HG03139 (cell line): Measurements from ENCODE around the gene AFF2.

ENCODE experiments used
- ATAC-seq: cut with Tn5 transposase; IDR thresholded peaks from one replicate; pipeline ENCODE4 v1.9.1; 2021; ENCODE audit not compliant: unreplicated experiment

The AFF2 gene

DNA sequence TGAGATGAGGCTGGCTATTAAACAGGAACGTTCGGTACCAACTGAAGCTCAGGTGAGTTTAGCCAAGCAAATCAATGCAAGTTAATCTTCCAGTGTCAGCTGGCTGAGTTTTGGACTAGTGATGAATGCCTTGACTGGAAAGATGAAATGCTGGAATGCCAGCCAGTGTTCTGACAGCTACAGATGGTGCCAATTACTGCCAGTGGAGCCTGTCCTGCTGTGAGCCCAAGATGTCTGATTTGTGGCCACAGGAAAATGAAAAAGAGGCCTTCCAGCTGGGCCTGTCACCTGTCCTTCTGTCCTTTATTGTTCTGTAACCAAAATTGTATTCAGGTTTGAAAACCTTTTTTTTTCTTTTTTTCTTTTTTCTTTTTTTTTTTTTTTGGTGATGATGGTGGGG is 223.1 kb downstream of the AFF2 start:
- no peak for ATAC-seq

DNA sequence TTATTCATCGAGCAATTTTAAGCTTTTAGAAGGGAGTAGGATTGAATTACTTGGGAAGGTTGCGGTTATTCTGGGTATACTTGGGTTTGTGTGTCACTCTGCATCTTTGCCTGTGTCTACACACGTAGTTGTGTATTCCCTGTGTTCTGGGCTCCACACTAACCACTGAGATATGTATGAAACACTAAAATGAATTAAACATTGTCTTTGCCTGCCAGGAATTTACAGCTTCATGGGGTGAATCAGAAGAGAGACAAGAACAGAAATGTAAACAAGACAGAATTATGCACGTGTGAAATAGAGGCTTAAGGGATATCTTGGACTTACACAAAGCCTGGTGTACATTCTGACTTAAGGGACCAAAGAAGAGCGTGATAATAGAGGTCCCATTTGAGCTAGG is 228.5 kb downstream of the AFF2 start:
- ATAC-seq, result no peak

DNA sequence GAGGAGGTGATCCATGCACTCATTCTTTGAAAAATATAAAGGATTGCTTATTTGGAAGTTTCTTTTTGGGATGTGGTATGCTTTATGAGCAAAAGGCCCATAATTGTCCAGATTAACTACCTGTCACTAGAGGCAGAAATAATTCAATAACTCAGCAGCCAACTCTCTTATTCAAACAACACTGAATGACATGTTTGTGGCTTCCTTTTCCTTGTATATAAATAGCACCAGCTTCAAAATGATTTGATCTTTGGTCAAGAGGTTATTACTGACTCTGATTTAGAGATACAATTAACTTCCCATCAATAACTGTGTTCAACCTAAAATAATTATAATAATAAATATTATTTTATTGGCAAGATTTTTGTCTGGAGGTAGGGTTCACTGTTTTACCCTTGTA is 232.3 kb downstream of the AFF2 start:
- no peak for ATAC-seq

DNA sequence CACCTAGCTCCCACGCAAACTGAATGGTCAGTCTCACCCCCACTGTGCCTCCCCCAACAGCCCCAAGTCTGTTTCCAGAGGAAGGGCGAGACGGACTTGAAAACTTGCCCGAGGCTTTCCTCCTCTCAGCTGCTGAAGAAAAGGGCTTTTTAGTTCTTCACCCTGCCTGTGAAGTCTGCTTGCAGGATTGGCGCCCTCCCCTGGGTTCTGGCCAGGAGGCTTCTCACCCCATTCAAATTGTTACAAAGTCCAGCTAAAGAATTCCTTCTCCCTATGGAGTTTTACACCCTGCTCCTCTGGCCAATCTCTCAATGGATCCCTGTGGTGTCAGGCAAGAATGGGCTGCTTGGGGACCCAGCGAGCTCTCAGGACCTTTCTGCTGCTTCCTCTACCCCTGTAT is 241.0 kb downstream of the AFF2 start:
- no peak for ATAC-seq

DNA sequence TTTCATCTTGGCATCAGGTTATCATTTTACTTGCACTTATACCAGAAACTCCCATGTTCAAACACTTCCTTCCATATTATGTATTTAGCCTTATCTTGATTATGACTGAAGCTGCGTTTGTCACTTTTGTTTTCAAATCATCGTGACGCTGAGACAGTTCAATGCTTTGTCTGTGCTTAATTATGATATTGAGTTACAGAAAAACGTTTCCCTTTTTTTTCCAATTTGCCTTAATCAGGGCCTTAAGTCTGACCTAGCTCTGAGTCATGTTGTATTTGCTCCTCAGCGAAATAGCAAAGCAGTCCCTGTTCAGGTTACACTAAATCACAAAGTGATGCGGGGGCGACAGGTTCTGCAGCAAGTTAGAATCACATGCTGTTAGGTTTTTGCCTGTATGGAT is 254.7 kb downstream of the AFF2 start:
- no peak for ATAC-seq

DNA sequence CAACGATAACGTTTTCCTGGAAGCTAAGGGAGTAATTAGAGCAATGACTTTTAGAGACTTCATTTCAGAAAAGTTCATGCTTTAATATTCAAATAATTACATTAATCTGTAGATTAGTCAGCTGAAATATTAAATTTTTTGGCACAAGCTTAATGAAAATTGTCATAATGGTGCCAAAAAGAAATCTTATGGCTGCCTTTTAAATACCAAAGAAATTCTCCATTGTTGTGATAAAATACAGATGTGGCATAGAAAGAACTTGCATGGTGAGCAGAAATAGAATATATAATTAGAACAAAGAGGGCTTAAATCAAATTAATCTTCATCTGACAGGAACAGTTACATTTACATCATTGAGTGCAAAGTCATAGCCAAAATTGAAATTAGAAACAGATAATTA is 263.5 kb downstream of the AFF2 start:
- no peak for ATAC-seq

DNA sequence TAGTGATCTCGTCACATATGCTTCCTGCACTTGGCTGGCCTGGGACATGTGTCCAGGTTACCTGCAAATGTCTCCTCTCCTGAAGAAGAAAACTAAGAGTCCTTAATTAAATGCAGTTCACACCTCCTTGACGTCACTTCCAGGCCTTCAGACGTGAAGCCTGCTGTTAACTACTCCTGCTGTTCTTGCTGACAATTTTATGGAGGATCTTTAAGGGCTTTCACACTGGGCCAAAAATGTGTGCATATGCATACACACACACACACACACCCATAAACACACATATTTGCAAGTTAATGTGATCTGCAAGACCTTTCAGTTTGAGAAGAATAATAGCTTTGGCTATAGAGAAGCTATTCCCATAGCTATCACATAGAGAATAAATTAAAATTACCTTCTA is 267.9 kb downstream of the AFF2 start:
- no peak for ATAC-seq

DNA sequence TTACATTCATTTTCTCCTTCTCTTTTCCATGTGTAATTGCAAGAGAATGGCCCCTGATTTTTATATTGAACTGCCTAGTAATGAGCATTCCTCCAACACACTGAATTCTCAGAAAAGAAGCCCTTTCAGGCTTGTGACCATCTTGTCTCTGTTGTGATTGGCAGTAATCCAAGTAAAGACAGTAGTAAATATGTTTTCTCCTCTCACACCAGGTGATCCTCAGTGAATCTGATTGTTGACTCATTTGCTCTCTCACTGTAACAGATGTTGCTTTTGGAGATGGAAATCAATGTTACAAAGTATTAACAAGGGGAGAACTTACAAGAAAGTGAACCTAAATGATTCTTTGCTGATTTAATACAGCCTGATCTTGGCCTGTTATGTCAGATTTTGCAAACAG is 271.0 kb downstream of the AFF2 start:
- ATAC-seq, result no peak

DNA sequence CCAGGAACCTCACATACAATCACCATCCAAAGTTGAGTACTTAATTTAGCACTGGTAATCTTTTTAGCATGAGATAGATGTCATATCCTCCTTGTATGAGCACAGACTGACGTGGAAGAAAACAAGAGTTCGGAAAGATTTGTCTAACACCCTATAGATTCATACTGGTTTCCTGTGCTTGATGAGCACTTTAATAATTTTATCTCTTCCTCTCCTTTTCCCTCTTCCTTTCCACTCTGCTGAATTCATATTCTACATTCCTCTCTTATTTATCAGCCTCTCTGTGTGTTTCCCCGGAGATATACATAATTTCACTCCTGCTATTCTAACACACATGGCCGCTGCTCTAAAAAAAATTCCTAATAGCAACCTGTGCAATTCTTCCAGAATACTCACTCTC is 273.9 kb downstream of the AFF2 start:
- ATAC-seq, result no peak

DNA sequence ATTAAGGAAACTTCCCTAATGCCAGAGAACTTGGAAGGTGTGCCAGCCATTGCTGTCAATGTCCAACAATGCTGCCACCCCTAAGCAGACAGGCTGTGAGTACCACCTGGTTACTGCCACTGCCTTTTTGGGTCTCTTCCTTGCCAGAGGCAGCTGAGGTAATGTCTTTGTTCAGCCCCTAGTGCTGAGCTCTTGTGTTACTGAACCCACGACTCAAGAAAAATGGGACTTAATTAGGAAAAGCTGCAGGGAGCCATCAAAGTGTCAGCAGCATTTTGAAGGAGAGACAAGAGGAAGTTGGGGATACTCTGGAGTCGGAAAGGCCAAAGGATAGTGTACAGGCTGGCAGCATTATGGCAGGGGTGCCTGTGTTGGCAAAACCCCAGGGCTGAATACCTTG is 283.7 kb downstream of the AFF2 start:
- no peak for ATAC-seq

DNA sequence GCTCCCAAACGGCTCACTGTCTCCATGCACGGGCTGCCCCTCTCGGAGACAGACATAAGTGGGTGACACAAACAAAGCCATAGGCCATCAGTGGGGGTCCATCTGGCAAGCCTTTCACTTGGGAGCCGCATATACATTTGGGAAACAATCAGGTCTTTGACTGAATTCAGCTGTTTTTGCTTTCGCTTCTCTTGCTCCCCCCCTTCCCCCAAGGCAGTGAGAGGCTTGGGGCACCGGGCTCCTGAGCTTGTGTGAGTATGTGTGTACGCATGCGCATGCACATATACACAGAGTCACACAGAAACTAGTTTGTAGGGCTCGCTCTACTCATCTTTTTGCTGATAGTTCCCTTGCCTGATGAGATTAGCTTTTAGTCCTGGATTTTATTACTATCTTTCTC is 284.4 kb downstream of the AFF2 start:
- ATAC-seq, result no peak

DNA sequence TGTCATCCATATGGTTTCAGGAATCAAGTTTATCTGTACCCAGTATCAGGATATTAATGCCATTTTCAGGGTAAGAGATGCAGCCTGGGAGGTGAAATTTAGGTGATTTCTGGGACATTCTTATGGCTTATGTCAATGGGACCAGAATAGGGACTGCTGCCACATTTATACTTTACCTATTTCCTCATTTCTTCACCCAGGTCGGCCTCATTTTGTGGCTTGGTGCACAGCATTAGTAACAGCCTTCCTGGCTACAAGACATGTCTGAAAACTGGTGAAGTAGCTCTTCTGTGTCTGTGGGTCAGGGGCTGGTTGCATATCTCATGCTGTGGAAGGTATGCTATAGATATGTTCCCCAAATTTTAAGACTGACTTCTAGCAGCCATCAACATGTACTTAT is 284.8 kb downstream of the AFF2 start:
- ATAC-seq, result no peak

DNA sequence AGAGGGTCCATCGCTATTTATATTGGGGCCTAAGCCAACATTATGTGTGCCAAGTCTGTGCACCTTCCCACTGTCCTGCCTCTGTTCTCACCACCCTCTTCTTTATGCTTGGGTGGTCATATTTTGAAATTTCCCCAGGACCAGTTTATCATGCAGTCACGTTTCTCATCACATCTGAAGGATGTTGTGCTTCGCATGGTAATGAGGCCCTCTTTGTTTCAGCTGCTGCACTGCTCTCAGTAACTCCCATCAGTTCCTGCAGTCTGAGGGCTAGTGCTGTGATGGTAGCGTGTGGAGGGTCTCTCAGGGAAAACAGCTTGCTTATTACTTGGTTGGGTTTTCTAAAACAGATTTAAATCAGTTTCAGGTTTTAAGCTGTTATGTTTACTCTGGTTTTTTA is 288.0 kb downstream of the AFF2 start:
- ATAC-seq, result no peak

DNA sequence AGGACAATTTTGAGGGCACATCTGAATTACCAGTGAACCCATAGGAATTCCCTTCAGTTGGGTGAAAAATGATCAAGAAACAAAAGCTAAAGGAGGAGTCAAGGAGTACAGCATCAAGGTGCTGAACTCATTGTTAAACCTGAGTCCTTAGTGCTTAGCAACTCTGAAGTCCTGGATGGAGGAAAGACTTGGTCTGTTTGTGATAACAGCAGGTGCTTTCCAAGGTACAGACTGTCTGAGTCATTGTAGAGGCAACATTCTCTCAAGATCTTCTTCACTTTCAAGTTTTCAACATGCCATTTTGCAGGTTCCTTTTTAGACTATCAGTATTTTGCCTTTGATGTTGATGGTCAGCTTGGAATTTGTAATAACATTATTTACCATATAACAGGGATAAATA is 293.9 kb downstream of the AFF2 start:
- ATAC-seq, result no peak

DNA sequence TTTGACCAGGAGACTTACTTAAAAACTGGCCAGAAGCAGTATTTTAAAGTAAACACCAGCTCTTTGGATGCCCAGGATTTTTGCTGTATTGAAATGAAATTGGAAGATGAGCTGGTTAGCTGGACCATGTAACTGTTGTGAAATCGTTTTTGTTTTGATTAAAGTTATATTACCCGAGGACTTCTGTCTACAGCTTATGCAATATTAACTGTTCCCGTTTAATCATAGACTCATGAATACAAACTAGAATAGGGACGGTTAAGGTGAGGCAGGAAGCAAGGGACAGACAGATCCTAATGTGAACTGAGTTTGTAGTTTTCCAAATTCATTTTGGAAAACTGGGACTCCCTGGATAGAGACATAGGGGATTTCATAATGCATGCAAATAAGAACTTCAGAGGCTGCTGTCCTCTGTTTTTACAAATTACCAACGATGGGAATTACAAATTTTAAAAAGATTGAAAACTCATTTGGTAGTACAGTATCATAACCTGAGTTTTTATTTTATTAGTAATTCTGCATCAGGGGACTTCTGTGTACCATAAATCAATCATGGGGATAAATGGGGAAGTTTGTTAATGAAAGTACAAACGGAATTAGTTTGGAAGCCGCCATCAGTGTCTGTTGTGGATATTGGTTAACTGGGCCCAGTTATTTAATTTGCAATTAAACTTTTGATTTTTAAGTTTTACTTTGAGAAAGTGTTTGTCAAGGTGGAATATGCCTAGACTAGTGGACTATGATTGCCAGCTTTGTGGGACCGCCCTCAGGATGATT is 304.4 kb downstream of the AFF2 start:
- no peak for ATAC-seq

DNA sequence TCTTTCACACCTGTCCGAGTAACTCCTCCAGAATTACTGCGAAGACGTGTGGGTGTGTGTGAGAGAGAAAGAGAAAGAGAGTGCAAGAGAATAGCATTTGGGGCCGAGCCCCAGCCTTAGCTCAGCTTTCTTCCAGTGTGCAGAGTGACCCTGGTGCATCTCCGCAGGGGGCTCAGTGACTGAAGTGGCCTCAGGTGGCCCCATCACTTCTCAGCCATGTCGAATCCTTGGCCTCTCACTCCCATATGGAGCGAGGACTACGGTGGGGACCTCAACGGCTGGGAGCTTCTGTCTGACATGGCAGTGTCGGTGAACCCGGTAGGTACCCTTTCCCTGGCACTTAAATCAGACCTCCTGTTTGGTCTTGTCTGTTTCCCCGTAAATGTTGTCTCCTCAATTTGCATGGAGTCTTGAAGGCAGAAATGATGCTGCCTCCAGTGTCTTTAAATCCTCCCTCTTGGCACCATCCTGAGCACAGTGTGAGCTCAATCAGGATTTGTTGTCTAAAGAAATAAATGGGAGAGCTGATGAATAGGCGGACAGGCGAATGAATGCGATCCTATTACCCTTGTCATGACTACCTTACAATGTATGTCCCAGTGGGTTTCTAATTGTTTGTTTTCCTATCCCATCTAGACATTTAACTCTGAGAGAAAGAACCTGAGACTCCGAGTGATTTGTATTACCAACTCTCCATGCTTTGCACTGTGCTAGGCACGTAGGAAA is 305.9 kb downstream of the AFF2 start:
- ATAC-seq, result no peak

DNA sequence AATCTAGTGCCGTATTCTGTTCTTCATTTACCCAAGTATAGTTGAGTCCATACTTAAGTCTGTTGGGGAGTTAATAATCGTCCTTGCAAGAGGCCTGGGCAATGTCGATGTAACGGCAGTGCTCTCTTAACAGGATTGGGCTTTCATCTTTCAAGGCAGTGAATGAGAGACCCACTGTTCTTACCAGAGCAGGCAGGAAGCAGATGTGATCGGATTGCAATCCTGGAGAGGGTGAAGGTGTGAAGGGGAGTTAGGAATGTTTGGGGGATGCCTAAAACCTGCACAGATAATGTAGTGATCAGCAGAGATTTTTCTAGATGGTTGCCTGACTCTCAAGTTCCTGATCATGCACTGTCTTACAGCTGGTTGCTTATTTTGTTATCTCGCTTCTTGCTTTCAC is 308.4 kb downstream of the AFF2 start:
- no peak for ATAC-seq

DNA sequence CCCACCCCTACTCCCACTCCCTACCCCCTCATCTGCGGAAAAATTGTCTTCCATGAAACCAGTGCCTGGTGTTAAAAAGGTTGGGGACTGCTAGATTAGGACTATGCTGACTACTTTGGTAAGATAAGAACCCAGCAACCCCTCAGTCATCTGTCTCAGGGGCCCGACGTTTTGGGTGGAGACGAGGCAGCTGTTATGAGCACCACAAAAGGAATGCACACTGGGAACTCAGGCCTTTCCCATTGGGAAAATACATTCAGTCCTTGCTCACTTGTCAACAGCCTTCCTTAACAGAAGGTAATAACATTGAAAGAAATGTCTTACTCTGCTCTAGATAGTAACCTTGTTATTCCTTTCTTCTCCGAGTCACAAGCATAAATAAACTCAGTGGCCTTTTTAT is 310.8 kb downstream of the AFF2 start:
- no peak for ATAC-seq

DNA sequence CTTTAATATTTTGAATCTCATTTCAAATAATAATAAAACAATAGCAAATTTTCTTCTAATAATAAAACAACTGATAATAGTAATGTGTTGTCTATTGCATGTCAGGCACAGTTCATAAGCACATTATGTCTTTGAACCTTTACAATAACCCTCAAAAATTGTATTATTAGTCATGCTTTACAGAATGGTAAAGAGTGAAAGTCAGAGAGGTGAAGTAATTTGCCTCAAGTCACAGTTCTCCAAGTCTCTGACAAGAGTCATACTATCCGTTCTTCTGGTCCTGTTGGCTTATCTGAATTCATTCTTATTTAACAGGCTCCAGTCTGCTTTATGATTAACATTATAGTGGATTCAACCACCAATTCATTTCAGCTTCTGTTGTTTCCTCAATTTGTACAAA is 313.0 kb downstream of the AFF2 start:
- ATAC-seq, result no peak

DNA sequence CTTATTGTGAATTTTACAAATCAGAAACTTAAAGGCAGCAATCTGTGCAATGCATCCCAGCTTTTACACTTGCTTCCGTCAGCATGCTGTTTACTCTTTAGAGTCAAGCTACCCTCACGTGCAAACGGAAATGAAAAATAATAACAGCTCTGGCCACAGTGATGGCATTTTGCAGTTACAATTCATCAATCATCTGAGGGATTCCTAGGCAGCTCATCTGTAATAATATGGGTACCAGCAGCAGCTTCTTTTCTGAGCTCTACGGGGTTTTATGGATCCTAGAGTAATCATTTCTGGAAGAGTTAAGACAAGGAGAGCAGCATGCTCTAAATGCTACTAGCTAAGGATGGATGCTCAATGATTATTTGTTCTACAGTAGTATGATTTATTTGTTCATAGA is 313.6 kb downstream of the AFF2 start:
- ATAC-seq, result no peak

DNA sequence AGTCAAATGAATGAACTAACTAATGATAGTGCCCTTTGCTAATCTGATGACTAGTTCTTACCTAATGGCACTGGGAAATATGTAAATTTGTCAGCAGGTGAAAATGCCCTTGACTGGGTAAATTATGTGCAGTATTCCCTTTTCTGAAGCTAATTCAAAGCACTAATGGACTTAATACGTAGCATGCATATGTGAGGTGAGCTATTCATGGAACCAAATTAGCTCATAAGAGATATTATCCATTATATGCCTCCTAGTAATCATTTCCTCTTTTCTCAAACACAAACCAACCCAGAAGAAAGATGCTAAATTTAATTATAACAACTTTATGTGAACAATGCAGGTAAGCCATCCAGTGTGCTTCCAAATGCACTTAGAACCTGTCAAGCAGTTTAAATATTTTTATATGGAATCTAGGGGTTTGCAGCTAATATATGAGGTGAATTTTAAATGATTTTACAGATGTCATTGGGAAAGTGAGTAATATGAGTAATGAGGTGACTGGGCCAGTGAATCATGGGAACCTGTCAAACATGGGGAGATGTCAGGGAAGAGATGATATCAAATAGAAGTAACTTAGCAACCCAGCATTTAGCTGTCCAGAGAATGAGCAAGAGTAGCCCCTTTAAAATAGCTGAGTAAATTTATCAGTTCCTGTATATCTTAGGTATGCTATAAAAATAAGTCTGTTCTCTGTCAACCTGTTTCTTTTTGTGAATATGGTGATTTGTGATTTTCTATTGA is 315.0 kb downstream of the AFF2 start:
- no peak for ATAC-seq

DNA sequence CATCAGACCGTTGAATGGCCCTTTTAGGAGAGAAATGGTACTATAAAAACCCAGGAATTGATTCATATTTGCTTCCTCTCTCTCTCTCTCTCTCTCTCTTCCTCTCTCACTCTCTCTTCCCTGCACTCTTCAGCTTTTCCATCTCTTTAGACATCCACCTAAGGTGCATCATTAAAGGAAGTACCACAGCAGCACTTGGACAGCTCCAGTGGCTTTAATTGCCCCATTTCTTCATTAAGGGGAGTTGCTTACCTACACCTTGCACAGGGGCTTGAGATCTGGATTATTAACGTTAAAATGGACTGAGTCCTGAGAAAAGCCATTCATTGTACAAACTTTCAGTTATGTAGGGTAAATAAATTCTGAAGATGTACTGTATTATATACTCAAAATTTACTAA is 323.6 kb downstream of the AFF2 start:
- ATAC-seq, result no peak
